ENCODE results near the gene LY9.
"Not testable (repeated sequence)": the region's sequence is repeated elsewhere in the genome, so short reads cannot be mapped to it uniquely, and the experiment has no call there.

The LY9 gene

DNA sequence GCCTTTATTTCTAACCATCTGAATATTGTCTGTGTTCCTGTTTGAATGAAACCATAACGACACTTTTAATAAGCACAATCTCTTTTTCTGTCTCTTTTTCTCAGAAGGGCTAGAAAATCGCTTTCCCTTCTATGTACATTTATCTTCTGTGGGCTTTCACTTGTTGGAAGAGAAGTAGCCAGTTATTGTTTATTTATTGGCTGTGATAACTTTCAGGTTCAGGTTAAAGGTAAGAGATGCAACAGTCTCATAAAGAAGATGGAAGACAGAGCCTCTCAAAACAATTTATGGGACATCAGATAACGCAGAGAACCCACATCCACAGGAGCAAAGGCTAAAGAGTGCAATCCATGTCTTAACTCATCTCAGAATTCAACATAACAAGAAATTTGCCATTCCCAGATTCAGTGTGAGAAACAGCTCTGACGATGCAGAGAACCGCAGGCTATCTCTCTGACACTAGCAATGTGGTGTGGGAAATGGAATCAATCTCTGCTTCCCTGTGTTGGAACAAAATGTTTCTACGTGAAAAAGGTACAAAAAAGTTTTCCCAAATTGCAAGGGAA, 70.8 kb downstream of the LY9 start:
- Histone ChIP-seq H3K27ac (ENCODE audit: low read depth, low read length) (no peak overlapping the region), H3K4me3 (ENCODE audit: low read length) (no peak overlapping the region), H3K9me2 (replicated peaks; ENCODE audit: control insufficient read depth, low read length) (no peaks in the 10 kb centered on the region), H3F3A (ENCODE audit: control insufficient read depth, insufficient read depth) (no peaks in the 10 kb centered on the region), H3K4me2 (ENCODE audit: low read length) (no peak overlapping the region), H3K36me3 (ENCODE audit: control insufficient read depth, low read length) (no peaks in the 10 kb centered on the region), H3K79me2 (ENCODE audit: control insufficient read depth, low read length) (no peaks in the 10 kb centered on the region), H4K20me1 (ENCODE audit: control insufficient read depth, insufficient read depth, low read depth, low read length) (no peaks in the 10 kb centered on the region), H3K4me1 (ENCODE audit: control insufficient read depth, low read length) (no peaks in the 10 kb centered on the region), H3K9me3 (ENCODE audit: control insufficient read depth, insufficient read depth, low read length) (no peaks in the 10 kb centered on the region), H3K27me3 (ENCODE audit: control insufficient read depth, low read length) (peaks cover 10% of the 10 kb centered on the region; the same call in 1 of the 2 replicates)
- TF ChIP-seq EZH2phosphoT487 (IDR thresholded peaks at IDR 0.05; ENCODE audit: borderline replicate concordance, low read length), result no peak
- TF ChIP-seq, protein P1, sequence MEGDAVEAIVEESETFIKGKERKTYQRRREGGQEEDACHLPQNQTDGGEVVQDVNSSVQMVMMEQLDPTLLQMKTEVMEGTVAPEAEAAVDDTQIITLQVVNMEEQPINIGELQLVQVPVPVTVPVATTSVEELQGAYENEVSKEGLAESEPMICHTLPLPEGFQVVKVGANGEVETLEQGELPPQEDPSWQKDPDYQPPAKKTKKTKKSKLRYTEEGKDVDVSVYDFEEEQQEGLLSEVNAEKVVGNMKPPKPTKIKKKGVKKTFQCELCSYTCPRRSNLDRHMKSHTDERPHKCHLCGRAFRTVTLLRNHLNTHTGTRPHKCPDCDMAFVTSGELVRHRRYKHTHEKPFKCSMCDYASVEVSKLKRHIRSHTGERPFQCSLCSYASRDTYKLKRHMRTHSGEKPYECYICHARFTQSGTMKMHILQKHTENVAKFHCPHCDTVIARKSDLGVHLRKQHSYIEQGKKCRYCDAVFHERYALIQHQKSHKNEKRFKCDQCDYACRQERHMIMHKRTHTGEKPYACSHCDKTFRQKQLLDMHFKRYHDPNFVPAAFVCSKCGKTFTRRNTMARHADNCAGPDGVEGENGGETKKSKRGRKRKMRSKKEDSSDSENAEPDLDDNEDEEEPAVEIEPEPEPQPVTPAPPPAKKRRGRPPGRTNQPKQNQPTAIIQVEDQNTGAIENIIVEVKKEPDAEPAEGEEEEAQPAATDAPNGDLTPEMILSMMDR (IDR thresholded peaks at IDR 0.05; ENCODE audit: low read depth, low read length, poor library complexity, severe bottlenecking), result no peak

DNA sequence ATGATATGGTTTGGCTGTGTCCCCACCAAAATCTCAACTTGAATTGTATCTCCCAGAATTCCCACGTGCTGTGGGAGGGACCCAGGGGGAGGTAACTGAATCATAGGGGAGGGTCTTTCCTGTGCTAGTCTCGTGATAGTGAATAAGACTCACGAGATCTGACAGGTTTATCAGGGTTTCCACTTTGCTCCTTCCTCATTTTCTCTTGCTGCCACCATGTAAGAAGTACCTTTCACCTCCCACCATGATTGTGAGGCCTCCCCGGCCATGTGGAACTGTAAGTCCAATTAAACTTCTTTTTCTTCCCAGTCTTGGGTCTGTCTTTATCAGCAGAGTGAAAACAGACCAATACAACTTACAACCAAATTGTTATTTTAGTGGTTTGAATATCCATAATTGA, 71.7 kb downstream of the LY9 start:
- H4K20me1 ChIP-seq (ENCODE audit: control insufficient read depth, insufficient read depth, low read depth, low read length); H3K4me3 ChIP-seq (ENCODE audit: low read length); H3K4me2 ChIP-seq (ENCODE audit: low read length); H3K79me2 ChIP-seq (ENCODE audit: control insufficient read depth, low read length); H3K9me3 ChIP-seq (ENCODE audit: control insufficient read depth, insufficient read depth, low read length); H3K9me2 ChIP-seq (replicated peaks; ENCODE audit: control insufficient read depth, low read length); H3K27ac ChIP-seq (ENCODE audit: low read depth, low read length); H3F3A ChIP-seq (ENCODE audit: control insufficient read depth, insufficient read depth); H3K27me3 ChIP-seq (ENCODE audit: control insufficient read depth, low read length); H3K4me1 ChIP-seq (ENCODE audit: control insufficient read depth, low read length); H3K36me3 ChIP-seq (ENCODE audit: control insufficient read depth, low read length): not testable (repeated sequence)

DNA sequence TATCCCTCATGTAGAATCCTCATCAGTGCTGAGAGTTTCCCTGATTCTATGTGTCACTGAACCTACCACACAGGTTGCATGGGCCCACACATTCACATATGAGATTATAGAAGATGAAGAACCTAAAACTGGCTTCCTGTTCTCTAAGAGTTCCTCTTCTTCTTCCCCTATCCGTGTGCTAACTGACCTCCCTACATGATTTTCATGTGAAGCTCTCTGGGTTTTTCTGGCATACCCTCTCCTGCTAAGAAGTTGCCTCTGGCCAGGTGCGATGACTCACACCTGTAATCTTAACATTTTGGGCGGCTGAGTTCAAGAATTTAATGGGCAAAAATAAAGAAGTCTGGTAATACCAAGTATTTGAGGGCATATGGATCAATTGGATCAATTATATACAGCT, 72.2 kb downstream of the LY9 start:
- Histone ChIP-seq H3K79me2 (ENCODE audit: control insufficient read depth, low read length) (no peaks in the 10 kb centered on the region), H3K4me1 (ENCODE audit: control insufficient read depth, low read length) (no peaks in the 10 kb centered on the region), H3K4me2 (ENCODE audit: low read length) (no peak overlapping the region), H3K27ac (ENCODE audit: low read depth, low read length) (no peak overlapping the region), H3K27me3 (ENCODE audit: control insufficient read depth, low read length) (no peaks in the 10 kb centered on the region; the same call in 1 of the 2 replicates), H3K36me3 (ENCODE audit: control insufficient read depth, low read length) (no peaks in the 10 kb centered on the region), H3K4me3 (ENCODE audit: low read length) (no peak overlapping the region), H4K20me1 (ENCODE audit: control insufficient read depth, insufficient read depth, low read depth, low read length) (no peaks in the 10 kb centered on the region), H3K9me3 (ENCODE audit: control insufficient read depth, insufficient read depth, low read length) (no peaks in the 10 kb centered on the region), H3K9me2 (replicated peaks; ENCODE audit: control insufficient read depth, low read length) (no peaks in the 10 kb centered on the region), H3F3A (ENCODE audit: control insufficient read depth, insufficient read depth) (no peaks in the 10 kb centered on the region)
- TF ChIP-seq, protein P1 (IDR thresholded peaks at IDR 0.05; ENCODE audit: low read depth, low read length, poor library complexity, severe bottlenecking), result no peak
- TF ChIP-seq EZH2phosphoT487 (IDR thresholded peaks at IDR 0.05; ENCODE audit: borderline replicate concordance, low read length), result no peak

DNA sequence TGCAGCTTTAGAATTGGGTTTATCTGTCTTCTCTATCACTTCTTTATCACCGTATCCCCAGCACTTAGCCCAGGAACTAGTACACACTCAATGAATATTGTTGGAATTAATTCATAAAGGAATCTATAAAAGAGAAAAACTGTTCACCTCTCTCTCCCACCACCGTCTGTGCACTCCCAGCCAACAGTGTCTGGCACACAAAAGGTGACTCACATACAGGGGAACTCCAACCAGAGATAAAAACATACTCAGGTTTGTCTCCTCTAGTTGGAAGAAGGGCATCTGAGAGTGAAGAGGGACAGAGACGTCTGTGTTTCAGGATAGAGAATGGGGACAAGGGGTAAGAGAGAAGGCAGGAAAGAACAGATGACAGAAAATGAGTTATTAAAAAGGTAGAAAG, 79.0 kb downstream of the LY9 start:
- H3K4me1 ChIP-seq (ENCODE audit: control insufficient read depth, low read length), result no peaks in the 10 kb centered on the region
- H3K36me3 ChIP-seq (ENCODE audit: control insufficient read depth, low read length), result no peaks in the 10 kb centered on the region
- no peak overlapping the region for H3K4me3 ChIP-seq (ENCODE audit: low read length)
- no peak overlapping the region for H3K4me2 ChIP-seq (ENCODE audit: low read length)
- no peaks in the 10 kb centered on the region for H3F3A ChIP-seq (ENCODE audit: control insufficient read depth, insufficient read depth)
- no peaks in the 10 kb centered on the region for H3K9me3 ChIP-seq (ENCODE audit: control insufficient read depth, insufficient read depth, low read length)
- no peaks in the 10 kb centered on the region for H4K20me1 ChIP-seq (ENCODE audit: control insufficient read depth, insufficient read depth, low read depth, low read length)
- H3K79me2 ChIP-seq (ENCODE audit: control insufficient read depth, low read length), result no peaks in the 10 kb centered on the region
- H3K9me2 ChIP-seq (replicated peaks; ENCODE audit: control insufficient read depth, low read length), result no peaks in the 10 kb centered on the region
- no peak for TF ChIP-seq EZH2phosphoT487 (IDR thresholded peaks at IDR 0.05; ENCODE audit: borderline replicate concordance, low read length)
- TF ChIP-seq, protein P1 (IDR thresholded peaks at IDR 0.05; ENCODE audit: low read depth, low read length, poor library complexity, severe bottlenecking), result no peak
- no peak overlapping the region for H3K27ac ChIP-seq (ENCODE audit: low read depth, low read length)
- no peaks in the 10 kb centered on the region for H3K27me3 ChIP-seq (ENCODE audit: control insufficient read depth, low read length)

DNA sequence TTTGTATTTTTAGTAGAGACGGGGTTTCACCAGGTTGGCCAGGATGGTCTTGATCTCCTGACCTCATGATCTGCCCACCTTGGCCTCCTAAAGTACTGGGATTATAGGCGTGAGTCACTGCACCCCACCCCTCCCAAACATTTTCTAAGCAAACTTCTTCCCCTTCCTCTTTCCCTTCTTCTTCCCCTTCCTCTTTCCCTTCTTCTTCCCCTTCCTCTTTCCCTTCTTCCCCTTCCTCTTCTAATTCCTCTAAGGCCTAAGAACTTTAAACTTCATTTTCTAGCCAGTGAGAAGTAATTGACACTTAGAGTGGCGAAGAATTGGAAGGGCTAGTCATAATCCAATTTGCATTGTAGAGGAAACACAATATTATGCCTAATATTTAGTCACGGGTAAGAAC, 79.6 kb downstream of the LY9 start:
- not testable (repeated sequence) for H3K4me2 ChIP-seq (ENCODE audit: low read length); H3K27me3 ChIP-seq (ENCODE audit: control insufficient read depth, low read length); H3K9me3 ChIP-seq (ENCODE audit: control insufficient read depth, insufficient read depth, low read length); H3K79me2 ChIP-seq (ENCODE audit: control insufficient read depth, low read length); H3K9me2 ChIP-seq (replicated peaks; ENCODE audit: control insufficient read depth, low read length); H3F3A ChIP-seq (ENCODE audit: control insufficient read depth, insufficient read depth); H3K36me3 ChIP-seq (ENCODE audit: control insufficient read depth, low read length); H4K20me1 ChIP-seq (ENCODE audit: control insufficient read depth, insufficient read depth, low read depth, low read length); H3K4me3 ChIP-seq (ENCODE audit: low read length); H3K27ac ChIP-seq (ENCODE audit: low read depth, low read length); H3K4me1 ChIP-seq (ENCODE audit: control insufficient read depth, low read length)
